AG10803 (cell line): ENCODE measurements around the gene CAMKK1.

Experiments
- DNase-seq: peaks from one replicate; pipeline ENCODE4 v3.0.0; 2010; ENCODE audit warnings: low read depth
- H3K4me3 ChIP-seq: 2 replicates; pipeline ENCODE4 v1.5.1; 2011; ENCODE audit warnings: mild to moderate bottlenecking, low read length, control low read depth
- CTCF ChIP-seq: conservative IDR thresholded peaks from 2 replicates; pipeline ENCODE4 v1.5.1; 2011; ENCODE audit warnings: mild to moderate bottlenecking, low read length, control low read depth, inconsistent platforms

Gene CAMKK1

GRCh38 chr17:3929181-3929580 is 36.3 kb upstream of the CAMKK1 start:
- no peak overlapping the region for H3K4me3 ChIP-seq
- no peak for DNase-seq
- TF ChIP-seq CTCF = no peak

GRCh38 chr17:3928406-3928805 is 35.6 kb upstream of the CAMKK1 start:
- H3K4me3 ChIP-seq = no peak overlapping the region
- no peak for DNase-seq
- TF ChIP-seq CTCF = no peak

- TF ChIP-seq CTCF = no peak
- no peak for DNase-seq
- H3K4me3 ChIP-seq = no peak overlapping the region
Observed at GRCh38 chr17:3927628-3928340, 34.9 kb upstream of the CAMKK1 start.

GRCh38 chr17:3926860-3927627 is 34.2 kb upstream of the CAMKK1 start:
- TF ChIP-seq CTCF = no peak
- H3K4me3 ChIP-seq = no peak overlapping the region
- no peak for DNase-seq

GRCh38 chr17:3925684-3926485 is 33.0 kb upstream of the CAMKK1 start:
- H3K4me3 ChIP-seq = no peak overlapping the region
- no peak for TF ChIP-seq CTCF
- DNase-seq = no peak

- no peak for DNase-seq
- TF ChIP-seq CTCF = no peak
- no peak overlapping the region for H3K4me3 ChIP-seq
Observed at GRCh38 chr17:3924512-3925350, 31.9 kb upstream of the CAMKK1 start.
